ENCODE results near the gene APH1A. TPM values are rescaled to one million over a fixed set of nuclear protein-coding genes. Genes with fewer than 3 reads are reported as not detected.
"Not testable (repeated sequence)": the region's sequence is repeated elsewhere in the genome, so short reads cannot be mapped to it uniquely, and the experiment has no call there.

The APH1A gene
- polyA plus RNA-seq (ENCODE audit: insufficient read length in 4 of 4) = 100 to 1,000 TPM; 174 to 206 (median 189) TPM

GRCh38 chr1:150268705-150269403 is at the start of gene APH1A:
Gene APH1A (minus strand): TSS chr1:150269016. CDS start chr1:150268810, 206 bp downstream.
- peak; percentile 87 to 96 (median 92) for DNase-seq (ENCODE audit: low read depth in 4 of 4, low spot score in 2 of 4)

GRCh38 chr1:150314691-150315090 is 45.9 kb upstream of the APH1A start:
- DNase-seq (ENCODE audit: low read depth in 4 of 4, low spot score in 2 of 4) = not testable (repeated sequence)

DNA sequence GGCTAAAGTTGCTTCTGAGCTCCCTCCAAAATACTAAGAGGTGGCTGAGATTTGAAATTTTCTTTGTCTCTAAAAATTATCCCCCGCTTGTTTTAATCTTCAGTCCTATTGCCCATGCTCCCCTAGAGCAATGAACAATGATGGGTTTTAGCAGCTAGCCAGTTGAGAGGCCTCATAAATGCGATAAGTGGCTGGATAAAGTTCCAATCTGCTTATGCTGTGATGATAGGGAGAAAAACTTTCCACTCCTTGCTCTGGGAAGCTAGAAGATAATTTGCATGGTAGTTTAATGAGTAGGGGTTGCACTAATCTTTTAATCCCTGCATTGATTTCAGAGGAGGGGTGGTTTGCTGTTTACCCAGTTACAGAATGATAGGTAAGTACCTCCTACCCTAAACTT is 42.9 kb upstream of the APH1A start:
- no peak for DNase-seq (ENCODE audit: low read depth in 4 of 4, low spot score in 2 of 4)

- DNase-seq (ENCODE audit: low read depth in 4 of 4, low spot score in 2 of 4) = no peak
Observed at GRCh38 chr1:150309758-150310508, 41.1 kb upstream of the APH1A start.

DNA sequence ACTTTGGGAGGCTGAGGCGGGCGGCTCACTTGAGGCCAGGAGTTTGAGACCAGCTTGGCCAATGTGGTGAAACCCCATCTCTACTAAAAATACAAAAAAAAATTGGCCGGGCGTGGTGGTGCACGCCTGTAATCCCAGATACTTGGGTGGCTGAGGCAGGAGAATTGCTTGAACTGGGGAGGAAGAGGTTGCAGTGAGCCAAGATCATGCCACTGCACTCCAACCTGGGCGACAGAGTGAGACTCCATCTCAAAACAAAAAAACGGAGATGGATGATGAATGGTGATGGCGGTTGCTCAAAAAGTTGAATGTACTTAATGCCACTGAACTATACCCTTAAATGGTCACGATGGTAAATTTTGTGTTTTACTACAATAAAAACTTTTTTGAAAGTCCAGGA is 39.8 kb upstream of the APH1A start:
- not testable (repeated sequence) for DNase-seq (ENCODE audit: low read depth in 4 of 4, low spot score in 2 of 4)

GRCh38 chr1:150302902-150303301 is 34.1 kb upstream of the APH1A start:
- DNase-seq (ENCODE audit: low read depth in 4 of 4, low spot score in 2 of 4) = no peak

- DNase-seq (ENCODE audit: low read depth in 4 of 4, low spot score in 2 of 4) = no peak
Observed at GRCh38 chr1:150302338-150302737, 33.5 kb upstream of the APH1A start.

- no peak for DNase-seq (ENCODE audit: low read depth in 4 of 4, low spot score in 2 of 4)
Observed at GRCh38 chr1:150299716-150300115, 30.9 kb upstream of the APH1A start.

DNA sequence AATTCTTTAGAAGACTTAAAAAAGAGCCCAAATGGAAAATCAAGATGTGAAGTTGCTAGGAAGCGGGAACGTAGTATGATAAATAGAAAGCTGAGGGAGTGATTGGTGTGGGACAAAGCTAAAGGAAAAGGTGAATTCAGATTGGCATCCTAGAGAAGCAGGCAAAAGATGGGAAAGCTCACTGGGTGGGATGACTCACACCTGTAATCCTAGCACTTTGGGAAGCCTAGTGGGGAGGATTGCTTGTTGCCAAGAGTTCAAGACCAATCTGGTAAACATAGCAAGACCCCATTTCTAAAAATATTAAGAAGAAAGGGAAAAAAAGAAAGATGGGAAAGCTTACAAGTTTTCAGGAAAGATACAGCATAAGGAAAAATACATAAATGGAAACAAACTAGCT is 26.7 kb upstream of the APH1A start:
- no peak for DNase-seq (ENCODE audit: low read depth in 4 of 4, low spot score in 2 of 4)

DNA sequence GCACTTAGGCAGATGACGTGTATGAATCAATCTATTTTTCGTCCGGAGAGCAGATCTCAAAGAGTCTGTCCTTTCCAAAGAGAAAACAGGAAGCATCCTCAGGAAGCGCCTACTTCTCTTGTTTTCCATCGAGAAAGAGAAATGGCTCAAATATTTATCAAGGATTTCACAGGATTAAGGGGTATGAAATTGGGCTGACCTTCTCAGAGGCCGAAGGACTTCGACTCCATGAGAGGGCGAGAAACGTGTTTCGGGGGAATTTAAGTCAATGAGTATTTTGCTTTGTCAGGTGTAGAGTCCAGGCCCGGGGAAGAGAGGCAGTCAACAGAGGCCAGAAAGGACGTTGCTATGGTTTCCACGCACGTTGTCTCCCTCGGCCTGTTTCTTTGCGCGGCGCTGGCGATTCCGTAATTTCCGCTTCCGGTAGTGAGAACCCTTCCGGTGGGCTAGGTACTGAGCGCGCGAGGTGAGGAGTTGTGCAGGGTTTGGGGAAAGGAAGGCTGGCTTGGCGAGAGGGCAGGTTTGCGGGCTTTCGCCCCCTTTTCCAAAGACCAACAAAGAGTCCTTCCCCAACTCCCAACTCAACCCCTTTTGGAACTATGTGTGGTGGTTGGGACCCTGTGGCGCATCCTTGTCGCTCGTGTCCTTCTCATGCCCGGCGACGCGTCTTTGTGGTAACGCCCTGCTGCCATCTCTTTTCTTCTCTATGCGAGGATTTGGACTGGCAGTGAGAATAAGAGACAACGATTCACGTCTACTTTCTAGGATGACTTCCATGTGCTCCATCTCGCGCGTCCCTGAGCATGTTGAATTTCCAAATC is 24.8 kb upstream of the APH1A start, which contains the start of gene MRPS21:
Gene MRPS21 (plus strand): TSS at position 429 of the 821 bp plus-strand sequence. CDS start 506 bp downstream, outside the sequence.
- peak; percentile 83 to 96 (median 88) for DNase-seq (ENCODE audit: low read depth in 4 of 4, low spot score in 2 of 4)

DNA sequence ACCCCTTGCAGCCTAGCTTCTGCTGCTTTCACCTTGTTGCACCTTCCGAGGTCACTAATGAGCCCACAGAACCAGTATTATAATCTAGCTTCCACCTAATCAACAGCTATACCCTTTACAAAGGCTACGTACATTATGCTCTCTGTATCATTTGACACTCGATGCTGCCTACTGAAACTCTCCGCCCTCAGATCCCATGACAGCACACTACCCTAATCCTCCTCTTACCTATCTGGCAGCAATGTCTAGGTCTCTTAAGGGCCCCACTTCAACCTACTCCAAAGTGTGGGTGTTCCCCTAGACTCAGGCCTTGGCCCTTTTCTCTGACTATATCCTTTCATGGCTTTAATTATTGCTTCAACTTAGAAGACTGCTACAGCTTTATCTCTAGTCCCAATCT is 20.0 kb upstream of the APH1A start:
- no peak for DNase-seq (ENCODE audit: low read depth in 4 of 4, low spot score in 2 of 4)

- DNase-seq (ENCODE audit: low read depth in 4 of 4, low spot score in 2 of 4) = no peak
Observed at GRCh38 chr1:150288382-150288781, 19.6 kb upstream of the APH1A start.

DNA sequence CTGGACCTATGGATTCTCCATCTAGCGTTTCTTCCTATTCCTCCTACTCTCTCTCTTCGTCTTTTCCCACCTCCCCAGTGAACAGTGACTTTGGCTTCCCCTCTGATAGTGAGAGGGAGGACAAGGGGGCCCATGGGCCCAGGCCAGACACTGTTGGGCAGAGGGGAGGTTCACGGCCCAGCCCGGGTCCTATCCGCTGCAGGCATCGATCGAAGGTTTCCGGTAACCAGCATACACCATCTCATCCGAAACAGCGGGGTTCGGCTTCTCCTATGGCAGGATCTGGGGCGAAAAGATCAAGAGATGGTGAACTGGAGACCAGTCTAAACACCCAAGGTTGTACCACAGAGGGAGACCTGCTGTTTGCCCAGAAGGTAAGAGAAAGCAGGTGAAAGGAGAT is 14.4 kb upstream of the APH1A start:
- DNase-seq (ENCODE audit: low read depth in 4 of 4, low spot score in 2 of 4) = no peak

GRCh38 chr1:150282558-150282958 is 13.7 kb upstream of the APH1A start:
- DNase-seq (ENCODE audit: low read depth in 4 of 4, low spot score in 2 of 4) = peak in 1 of 4 donors; percentile 34

- DNase-seq (ENCODE audit: low read depth in 4 of 4, low spot score in 2 of 4) = peak in 3 of 4 donors; percentile 87 to 95 (median 92)
Observed at GRCh38 chr1:150281758-150282557, 13.1 kb upstream of the APH1A start, which contains the start of gene CIART. Gene CIART (plus strand): TSS chr1:150282554. CDS start chr1:150283268, 714 bp downstream.

DNA sequence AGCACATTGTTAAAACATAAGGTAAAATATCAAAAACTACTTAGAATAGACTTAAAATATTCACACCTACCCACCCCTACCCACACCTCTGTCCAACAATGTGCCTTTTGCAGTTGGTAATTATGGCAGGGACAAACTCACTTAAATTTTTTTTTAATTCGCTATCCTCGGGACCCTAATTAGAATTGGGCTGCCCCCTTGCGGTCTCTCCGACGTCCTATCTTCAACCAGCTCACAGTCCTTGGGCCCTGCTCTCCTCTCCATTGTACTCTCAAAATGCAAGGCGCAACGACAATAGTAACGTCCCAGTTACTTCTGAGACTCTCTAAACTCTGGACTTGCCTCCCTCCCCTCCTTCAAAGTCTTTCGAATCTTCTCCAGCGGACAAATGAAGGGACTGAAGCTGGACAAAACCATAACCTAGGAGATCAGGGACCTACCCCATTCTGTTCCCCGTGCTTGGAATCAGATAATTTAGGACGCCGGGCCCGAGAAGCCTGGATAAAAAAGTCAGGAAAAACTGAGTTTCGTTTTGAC is 12.5 kb upstream of the APH1A start:
- DNase-seq (ENCODE audit: low read depth in 4 of 4, low spot score in 2 of 4) = peak in 2 of 4 donors; percentile 54 to 58

- no peak for DNase-seq (ENCODE audit: low read depth in 4 of 4, low spot score in 2 of 4)
Observed at GRCh38 chr1:150280138-150280707, 11.4 kb upstream of the APH1A start.

DNA sequence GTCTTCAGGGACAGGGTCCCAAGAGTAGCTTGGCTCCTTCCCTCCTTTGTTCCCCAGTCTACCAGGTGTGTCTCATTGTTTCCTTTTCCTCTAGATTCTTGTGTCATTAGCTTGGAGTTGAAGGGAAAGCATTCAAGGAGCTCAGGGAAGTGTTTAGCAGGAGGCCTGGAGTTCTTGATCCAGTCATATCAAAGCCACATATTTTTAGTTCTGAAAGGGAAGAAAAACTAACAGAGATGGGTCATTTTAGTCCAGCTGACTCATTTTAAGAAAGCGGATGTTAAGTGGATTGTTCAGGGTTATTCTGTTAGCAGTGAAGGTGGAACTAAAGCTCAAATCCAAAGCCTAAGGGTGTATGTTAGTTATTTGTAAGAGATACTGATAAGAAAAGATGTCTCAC is 4.5 kb upstream of the APH1A start:
- DNase-seq (ENCODE audit: low read depth in 4 of 4, low spot score in 2 of 4) = no peak

DNA sequence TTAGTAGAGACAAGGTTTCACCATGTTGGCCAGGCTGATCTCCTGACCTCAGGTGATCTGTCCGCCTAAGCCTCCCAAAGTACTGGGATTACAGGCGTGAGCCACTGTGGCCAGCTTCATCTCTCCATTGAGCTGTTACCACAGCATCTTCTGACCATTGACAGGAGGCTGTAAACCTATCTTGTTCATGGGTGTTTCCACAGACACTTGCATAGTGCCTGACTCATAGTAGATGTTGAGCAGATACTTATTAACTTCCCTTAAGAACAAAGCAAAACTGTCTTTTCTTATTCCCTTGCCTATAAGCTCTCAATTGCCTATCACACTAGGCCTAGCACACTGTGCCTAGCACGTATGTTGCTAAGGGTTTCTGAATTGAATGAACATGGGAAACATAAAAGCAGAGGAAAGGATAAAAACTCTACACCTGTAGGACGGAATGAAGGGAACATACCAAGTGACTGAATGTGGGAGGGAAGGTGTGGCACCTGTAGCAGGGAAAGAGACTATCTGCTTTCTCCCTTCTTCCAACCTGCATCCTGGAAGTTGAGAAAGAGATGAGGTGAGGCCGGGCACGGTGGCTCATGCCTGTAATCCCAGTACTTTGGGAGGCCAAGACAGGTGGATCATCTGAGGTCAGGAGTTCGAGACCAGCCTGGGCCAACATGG is 2.6 kb upstream of the APH1A start:
- no peak for DNase-seq (ENCODE audit: low read depth in 4 of 4, low spot score in 2 of 4)
